ENCODE measurements around the gene NKX1-2.

NKX1-2 gene

GRCh38 chr10:124450012-124450782 lies at the start of gene NKX1-2:
NKX1-2 (minus strand) TSS chr10:124450035; CDS start chr10:124449943, 92 bp downstream.
- peak in 1 of 2 experiments; percentile 12 for DNase-seq

- no peak for DNase-seq
Measured at GRCh38 chr10:124498056-124498455, 48.2 kb upstream of the NKX1-2 start.

GRCh38 chr10:124497196-124497881 lies 47.5 kb upstream of the NKX1-2 start:
- DNase-seq: no peak

GRCh38 chr10:124496620-124497019 lies 46.8 kb upstream of the NKX1-2 start:
- no peak for DNase-seq

- DNase-seq: no peak
Measured at GRCh38 chr10:124496150-124496549, 46.3 kb upstream of the NKX1-2 start.

- no peak for DNase-seq
Measured at GRCh38 chr10:124495725-124496124, 45.9 kb upstream of the NKX1-2 start.

GRCh38 chr10:124495162-124495561 lies 45.3 kb upstream of the NKX1-2 start:
- DNase-seq: no peak

GRCh38 chr10:124494046-124494807 lies 44.4 kb upstream of the NKX1-2 start:
- DNase-seq: no peak

- no peak for DNase-seq
Measured at GRCh38 chr10:124493214-124493882, 43.5 kb upstream of the NKX1-2 start.

- no peak for DNase-seq
Measured at GRCh38 chr10:124492266-124492665, 42.4 kb upstream of the NKX1-2 start.

- DNase-seq: no peak
Measured at GRCh38 chr10:124491105-124491504, 41.3 kb upstream of the NKX1-2 start.

- DNase-seq: no peak
Measured at GRCh38 chr10:124486635-124487034, 36.8 kb upstream of the NKX1-2 start.

- no peak for DNase-seq
Measured at GRCh38 chr10:124484661-124485060, 34.8 kb upstream of the NKX1-2 start.

- DNase-seq: no peak
Measured at GRCh38 chr10:124484031-124484430, 34.2 kb upstream of the NKX1-2 start.

- no peak for DNase-seq
Measured at GRCh38 chr10:124482876-124483275, 33.0 kb upstream of the NKX1-2 start.

GRCh38 chr10:124482236-124482800 lies 32.5 kb upstream of the NKX1-2 start:
- no peak for DNase-seq

- DNase-seq: no peak
Measured at GRCh38 chr10:124481717-124482116, 31.9 kb upstream of the NKX1-2 start.

GRCh38 chr10:124480860-124481259 lies 31.0 kb upstream of the NKX1-2 start:
- no peak for DNase-seq

GRCh38 chr10:124478515-124478914 lies 28.7 kb upstream of the NKX1-2 start:
- DNase-seq: no peak

GRCh38 chr10:124477614-124478363 lies 28.0 kb upstream of the NKX1-2 start:
- DNase-seq: no peak

- no peak for DNase-seq
Measured at GRCh38 chr10:124476043-124476725, 26.3 kb upstream of the NKX1-2 start.

Measured in NCI-H446 (cell line).